DMS 273 (cell line): ENCODE data around the gene CELF2.

Source experiments
- DNase-seq: peaks from one replicate; lab custom pipeline; 2025; ENCODE audit not compliant: unreplicated experiment; lab: John Stamatoyannopoulos, UW

CELF2 gene

GRCh38 chr10:11057018-11057417, 39.3 kb downstream of the CELF2 start:
- peak; percentile 12 for DNase-seq

- DNase-seq, result no peak
Measured at GRCh38 chr10:11057448-11057847, 39.8 kb downstream of the CELF2 start.

- no peak for DNase-seq
Measured at GRCh38 chr10:11057994-11058393, 40.3 kb downstream of the CELF2 start.

GRCh38 chr10:11058965-11059364, 41.3 kb downstream of the CELF2 start:
- no peak for DNase-seq

- no peak for DNase-seq
Measured at GRCh38 chr10:11063856-11064255, 46.2 kb downstream of the CELF2 start.

GRCh38 chr10:11064832-11065231, 47.2 kb downstream of the CELF2 start:
- DNase-seq, result no peak

GRCh38 chr10:11065567-11065966, 47.9 kb downstream of the CELF2 start:
- DNase-seq, result no peak

GRCh38 chr10:11066520-11066919, 48.8 kb downstream of the CELF2 start:
- no peak for DNase-seq

- DNase-seq, result no peak
Measured at GRCh38 chr10:11068861-11069633, 51.4 kb downstream of the CELF2 start.

GRCh38 chr10:11073410-11073809, 55.7 kb downstream of the CELF2 start:
- no peak for DNase-seq

GRCh38 chr10:11074536-11075267, 57.0 kb downstream of the CELF2 start:
- DNase-seq, result no peak

- no peak for DNase-seq
Measured at GRCh38 chr10:11076221-11076620, 58.5 kb downstream of the CELF2 start.

GRCh38 chr10:11080564-11080984, 62.9 kb downstream of the CELF2 start:
- peak; percentile 1 for DNase-seq

- no peak for DNase-seq
Measured at GRCh38 chr10:11081408-11081807, 63.7 kb downstream of the CELF2 start.

- no peak for DNase-seq
Measured at GRCh38 chr10:11082526-11082925, 64.9 kb downstream of the CELF2 start.

GRCh38 chr10:11083051-11083450, 65.4 kb downstream of the CELF2 start:
- DNase-seq, result no peak

GRCh38 chr10:11085545-11085944, 67.9 kb downstream of the CELF2 start:
- DNase-seq, result no peak

GRCh38 chr10:11086177-11086840, 68.6 kb downstream of the CELF2 start:
- no peak for DNase-seq

GRCh38 chr10:11087372-11087771, 69.7 kb downstream of the CELF2 start:
- DNase-seq, result no peak

GRCh38 chr10:11088709-11089108, 71.0 kb downstream of the CELF2 start:
- DNase-seq, result no peak

- DNase-seq, result no peak
Measured at GRCh38 chr10:11089272-11089671, 71.6 kb downstream of the CELF2 start.
